ENCODE results near the gene EPHA3.

Gene EPHA3

DNA sequence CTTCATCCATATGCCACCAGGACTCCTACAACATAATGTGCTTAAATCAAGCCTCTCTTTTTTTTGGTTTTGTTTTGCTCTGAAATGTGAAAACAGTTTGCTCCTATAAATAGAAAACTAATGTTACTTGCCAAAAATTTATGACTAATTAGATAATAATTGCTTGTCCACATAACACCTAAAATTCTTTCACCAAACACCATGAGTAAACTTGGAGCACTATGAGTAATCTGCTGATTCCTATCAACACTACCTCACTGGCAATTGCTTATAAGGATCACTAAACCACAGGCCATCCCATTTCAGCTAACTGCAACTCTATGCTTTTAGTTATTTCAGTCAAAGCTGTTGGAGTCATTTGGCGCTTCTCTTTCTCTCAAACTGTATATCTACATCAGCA lies 252.7 kb downstream of the EPHA3 start:
- no peak for DNase-seq (ENCODE audit: low read depth in 1 of 2, low spot score in 1 of 2)

DNA sequence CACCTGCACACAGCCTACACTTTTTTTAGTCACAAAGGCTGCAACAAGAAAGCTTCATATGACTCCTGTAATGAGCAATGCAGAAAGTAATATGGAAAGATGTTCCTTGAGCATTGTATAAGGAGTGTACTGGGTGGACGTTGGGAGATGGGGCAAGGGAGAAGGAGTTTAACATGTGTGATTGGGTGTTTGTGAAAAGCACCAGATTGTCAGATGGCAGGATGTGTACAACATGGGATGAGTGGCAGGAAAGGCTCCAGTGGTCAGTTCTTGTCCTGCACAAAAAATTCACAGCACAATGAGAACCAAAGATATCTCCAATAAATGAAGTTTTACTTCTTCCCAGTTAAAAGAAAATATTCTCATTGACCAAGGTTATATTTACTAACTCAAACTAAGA lies 255.1 kb downstream of the EPHA3 start:
- DNase-seq (ENCODE audit: low read depth in 1 of 2, low spot score in 1 of 2) = no peak

DNA sequence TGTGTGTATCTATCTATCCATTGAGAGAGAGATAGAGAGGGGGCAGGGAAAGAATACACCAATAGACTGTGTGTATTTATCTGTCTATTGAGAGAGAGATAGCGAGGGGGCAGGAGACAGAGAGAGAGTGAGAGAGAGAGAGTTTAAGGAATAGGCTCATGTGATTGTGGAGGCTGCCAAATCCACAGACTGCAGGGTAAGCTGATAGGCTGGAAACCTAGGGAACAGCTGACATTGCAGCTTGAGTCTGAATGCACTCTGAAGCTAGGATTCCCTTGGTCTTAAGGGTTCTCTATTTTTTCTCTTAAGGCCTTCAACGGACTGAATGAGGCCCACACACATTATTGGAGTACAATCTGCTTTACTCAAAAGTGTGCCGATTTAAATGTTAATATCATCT lies 255.8 kb downstream of the EPHA3 start:
- no peak for DNase-seq (ENCODE audit: low read depth in 1 of 2, low spot score in 1 of 2)

DNA sequence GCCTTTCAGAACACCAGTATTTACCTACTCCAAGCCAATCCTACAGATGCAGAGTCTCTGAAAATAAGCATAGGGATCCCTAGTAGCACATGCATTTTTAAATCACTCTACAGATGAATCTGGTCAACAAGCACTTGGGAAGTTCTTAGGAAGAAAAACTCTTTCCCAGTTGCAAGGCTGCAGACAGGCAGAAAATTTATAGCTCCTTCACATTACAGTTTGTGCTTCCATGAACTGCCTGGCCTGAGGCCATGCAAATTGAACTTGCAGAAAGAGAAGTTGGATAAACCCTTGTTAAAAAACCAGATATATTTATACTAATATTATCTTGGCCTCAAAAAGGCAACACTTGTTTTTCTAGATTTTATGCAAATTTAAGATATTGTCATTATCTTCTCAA lies 256.9 kb downstream of the EPHA3 start:
- no peak for DNase-seq (ENCODE audit: low read depth in 1 of 2, low spot score in 1 of 2)

DNA sequence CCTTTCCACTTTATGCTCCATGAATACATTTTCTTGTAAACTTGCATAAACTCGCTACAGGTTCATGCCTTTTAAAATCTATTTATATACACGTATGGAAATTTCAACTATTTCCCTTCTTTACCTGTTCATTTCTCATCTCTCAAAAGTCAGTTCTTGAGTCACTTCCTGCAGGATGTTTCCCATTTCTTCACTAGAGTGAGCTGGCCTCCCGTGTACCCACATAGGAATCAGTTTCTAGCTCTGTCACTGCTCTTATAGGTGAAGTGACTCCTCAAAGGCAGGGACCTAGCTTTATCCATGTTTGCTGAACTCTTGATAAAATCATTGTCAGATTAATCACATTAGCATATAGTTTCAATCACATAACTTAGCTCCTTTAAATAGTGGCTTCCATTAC lies 259.7 kb downstream of the EPHA3 start:
- no peak for DNase-seq (ENCODE audit: low read depth in 1 of 2, low spot score in 1 of 2)

DNA sequence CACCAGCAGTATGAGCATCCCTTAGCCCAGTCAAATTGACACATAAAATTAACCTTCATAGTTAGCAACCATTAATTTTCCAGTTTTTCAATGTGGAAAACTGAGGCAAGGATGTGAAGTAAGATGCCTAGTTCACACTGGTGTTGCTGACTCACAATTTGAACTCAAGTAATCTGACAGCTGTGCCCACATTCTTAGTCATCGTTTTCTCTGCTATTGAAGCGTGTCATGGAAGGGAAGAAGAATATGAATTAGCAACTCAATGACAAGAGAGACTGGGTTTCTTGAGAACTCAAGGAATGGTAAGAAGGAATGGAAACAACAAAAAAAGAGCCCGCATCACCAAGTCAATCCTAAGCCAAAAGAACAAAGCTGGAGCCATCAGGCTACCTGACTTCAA lies 261.4 kb downstream of the EPHA3 start:
- no peak for DNase-seq (ENCODE audit: low read depth in 1 of 2, low spot score in 1 of 2)

DNA sequence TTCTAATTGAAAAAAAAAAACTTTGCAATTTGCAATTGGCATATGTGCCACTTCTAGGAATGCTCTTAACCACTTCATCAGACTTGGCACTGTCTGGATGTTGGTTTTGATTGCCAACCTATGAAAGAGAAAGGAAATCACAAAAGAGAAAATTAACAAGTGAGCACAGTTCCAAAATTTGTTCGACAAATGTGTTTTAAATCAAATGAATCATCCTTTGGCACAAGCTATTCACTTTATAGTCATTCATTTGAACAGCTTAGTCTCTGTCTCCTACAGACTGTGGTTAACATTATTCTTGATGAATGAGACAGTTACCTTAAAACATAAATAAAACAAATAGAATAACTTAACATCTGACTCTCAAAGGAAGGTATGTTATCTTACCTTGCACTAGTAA lies 265.0 kb downstream of the EPHA3 start:
- DNase-seq (ENCODE audit: low read depth in 1 of 2, low spot score in 1 of 2) = no peak

DNA sequence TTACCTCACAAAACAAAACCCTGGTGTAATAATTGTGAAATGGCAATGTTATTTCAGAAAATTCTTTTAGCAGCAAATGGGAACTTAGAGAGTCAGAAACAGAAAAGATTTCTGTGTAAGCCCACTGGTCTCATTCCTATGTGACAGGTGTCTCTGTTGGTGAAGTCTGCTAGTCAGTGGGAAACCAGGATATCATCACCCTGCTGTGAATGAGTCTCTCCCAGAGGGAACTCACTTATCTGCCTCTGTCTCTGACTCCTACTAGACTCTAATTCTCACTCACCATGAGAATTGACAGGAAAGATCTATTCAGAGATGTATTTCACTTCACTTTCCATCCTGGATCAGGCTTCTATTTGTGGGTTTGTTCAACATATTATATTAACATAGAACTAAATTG lies 266.0 kb downstream of the EPHA3 start:
- DNase-seq (ENCODE audit: low read depth in 1 of 2, low spot score in 1 of 2) = no peak

DNA sequence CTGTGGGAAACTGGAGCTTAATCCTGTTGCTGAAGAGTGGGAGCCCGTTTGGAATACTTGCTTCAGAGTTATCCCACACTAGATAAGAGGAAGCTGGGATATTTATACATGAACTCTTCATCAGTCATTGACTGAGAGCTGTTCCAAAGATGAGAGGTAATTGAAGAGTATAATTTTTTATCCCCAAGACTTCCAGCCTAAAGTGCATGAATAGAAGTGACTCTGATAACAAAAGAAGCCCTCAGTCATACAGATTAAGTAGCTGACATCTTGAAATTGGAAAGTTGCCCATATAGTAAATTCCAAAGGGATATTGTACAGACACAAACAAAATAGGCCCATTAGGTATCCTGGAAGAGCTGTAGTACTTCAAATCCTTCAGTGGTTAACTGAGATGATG lies 268.0 kb downstream of the EPHA3 start:
- DNase-seq (ENCODE audit: low read depth in 1 of 2, low spot score in 1 of 2) = no peak

DNA sequence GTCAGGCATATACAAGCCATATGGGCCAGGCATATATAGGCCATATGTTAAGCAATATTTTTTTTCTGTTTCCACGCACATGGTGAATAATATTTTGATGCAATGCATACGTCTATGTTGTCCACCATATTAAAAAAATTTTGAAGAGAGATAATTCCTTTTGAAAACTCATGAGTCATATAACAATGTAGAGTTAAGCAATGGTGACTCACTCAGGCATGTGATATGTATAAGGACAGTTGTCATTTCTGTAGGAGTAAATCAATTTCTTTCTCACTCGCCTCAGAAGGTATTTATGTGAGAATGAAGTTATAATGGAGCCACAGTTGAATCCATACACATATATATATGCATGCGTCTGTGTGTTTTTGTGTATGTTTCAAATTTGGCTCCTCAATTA lies 272.6 kb downstream of the EPHA3 start:
- DNase-seq (ENCODE audit: low read depth in 1 of 2, low spot score in 1 of 2) = no peak

DNA sequence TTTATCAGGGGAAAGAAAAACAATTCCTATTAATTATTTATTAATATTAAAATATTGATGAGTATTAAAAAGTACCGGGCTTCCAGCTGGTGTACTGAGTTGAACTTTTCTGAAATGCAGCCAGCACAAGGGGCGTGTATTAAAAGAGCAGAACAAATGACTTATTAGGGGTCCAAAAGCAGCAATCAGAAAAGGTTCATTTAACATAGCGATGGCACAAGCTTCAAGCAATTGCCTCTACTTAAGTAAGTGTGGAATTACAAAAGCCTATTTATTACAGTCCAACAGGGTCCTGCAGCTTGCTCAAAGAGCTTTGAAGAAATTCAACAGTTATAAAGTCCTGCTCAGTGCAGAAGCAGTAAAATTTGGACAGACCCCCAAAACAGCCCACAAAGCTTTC lies 285.6 kb downstream of the EPHA3 start:
- no peak for DNase-seq (ENCODE audit: low read depth in 1 of 2, low spot score in 1 of 2)

DNA sequence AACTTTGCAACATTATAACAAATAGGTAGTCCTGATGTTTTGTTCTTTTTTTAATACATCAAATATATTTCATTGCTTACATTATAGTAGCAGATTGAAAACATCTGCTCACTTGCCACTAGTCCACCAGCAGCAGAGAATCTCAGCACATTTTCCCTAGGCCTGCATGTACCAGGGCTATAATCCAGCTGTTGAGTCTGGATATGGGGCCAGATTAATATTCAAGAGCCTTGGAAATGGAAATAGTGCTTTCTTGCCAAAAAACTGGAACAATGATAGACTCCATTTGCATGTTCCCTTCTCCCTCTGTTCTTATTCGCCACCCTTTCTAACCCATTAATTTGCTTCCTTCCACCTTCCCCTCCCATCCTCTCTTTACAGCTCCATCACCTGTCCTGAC lies 288.0 kb downstream of the EPHA3 start:
- no peak for DNase-seq (ENCODE audit: low read depth in 1 of 2, low spot score in 1 of 2)

DNA sequence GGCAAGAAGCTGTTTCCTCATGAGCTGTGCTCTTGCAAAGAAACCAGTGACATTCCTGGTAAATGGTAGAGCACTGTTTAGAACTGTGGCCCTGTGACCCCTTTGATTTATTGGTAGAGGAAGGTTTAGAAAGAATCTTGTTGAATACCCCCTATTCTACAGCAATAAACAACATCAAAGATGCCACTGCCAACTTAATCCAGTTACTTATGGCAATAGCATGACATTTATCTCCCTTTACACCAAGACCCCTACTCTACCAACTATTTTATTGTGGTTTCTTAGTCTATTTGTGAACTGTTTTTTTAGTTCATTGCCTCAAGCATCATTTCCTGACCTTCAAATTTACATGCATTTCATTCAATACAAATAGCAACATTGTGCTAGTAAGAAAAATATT lies 288.6 kb downstream of the EPHA3 start:
- DNase-seq (ENCODE audit: low read depth in 1 of 2, low spot score in 1 of 2) = no peak

DNA sequence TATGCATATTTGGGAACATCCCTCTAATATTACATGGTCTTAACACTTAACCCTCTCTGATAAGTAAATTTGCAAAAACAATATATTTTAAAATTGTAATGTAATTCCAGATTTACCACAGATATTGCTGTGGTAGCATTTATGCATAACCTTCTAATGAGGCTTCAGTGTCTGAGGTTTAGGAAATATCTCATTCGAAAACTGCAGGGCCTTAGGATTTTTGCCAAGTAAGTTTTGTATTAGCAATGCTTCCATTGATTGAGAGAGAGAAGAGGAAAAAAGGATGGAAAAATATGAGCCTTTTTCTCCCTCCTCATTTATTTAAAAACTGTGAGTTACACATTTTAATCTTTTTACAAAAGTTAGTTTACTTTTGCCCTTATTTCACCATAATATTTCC lies 294.6 kb downstream of the EPHA3 start:
- DNase-seq (ENCODE audit: low read depth in 1 of 2, low spot score in 1 of 2) = no peak

DNA sequence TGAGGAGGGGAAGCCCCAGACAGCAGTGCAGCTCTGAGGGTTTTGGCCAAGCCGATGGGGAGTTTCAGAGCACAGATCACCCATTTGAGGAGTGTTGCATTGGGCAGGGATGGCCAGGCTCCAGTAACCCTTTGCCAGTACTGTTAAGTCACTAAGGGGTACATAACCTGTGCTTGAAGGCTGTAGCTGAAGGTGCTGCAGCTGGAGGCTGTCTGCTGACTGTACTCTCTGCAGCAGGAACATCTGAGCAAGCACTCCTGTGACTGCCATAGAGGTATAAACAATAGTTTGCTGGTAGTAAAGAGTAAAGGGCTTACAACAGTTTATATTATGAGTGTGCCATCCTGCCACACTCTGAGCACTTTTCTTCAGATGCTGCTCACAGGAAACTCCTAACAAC lies 297.8 kb downstream of the EPHA3 start:
- no peak for DNase-seq (ENCODE audit: low read depth in 1 of 2, low spot score in 1 of 2)

DNA sequence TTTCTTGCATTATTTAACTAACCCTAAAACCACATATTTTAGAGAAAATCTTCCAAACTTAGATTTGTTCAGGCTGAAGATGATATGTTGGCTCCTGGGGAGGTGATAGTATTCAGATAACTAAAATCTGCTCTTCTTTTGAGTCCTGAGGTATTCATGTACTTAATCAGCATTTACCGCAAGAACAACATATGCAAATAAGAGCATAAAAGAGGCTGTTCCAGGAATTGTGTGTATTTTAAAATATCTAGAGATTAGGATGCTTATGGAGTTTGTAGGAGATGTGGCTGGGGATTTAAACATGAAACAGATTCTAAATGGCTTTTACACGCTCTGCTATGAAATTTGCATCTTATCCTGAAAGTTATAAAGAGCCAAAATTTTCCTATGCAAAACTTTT lies 298.2 kb downstream of the EPHA3 start:
- DNase-seq (ENCODE audit: low read depth in 1 of 2, low spot score in 1 of 2) = no peak

DNA sequence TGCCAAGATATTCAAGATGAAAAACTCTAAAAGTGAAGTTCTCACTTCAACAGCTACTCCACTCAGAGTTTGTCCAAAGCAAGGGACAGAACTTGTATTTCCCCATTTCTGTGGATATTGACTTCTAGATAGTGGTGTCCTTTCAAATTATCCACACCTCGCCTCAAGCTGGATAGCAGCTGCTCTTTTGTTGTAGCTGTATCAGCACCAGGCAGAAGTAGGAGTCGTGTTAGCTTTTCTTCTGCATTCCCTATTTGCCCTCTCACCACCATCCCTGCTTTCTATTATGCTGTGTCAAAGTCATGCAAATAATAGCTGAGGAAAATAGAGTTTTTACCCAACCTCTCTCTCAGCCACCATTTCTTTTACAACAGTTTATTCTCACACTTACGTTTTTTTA lies 303.8 kb downstream of the EPHA3 start:
- no peak for DNase-seq (ENCODE audit: low read depth in 1 of 2, low spot score in 1 of 2)

DNA sequence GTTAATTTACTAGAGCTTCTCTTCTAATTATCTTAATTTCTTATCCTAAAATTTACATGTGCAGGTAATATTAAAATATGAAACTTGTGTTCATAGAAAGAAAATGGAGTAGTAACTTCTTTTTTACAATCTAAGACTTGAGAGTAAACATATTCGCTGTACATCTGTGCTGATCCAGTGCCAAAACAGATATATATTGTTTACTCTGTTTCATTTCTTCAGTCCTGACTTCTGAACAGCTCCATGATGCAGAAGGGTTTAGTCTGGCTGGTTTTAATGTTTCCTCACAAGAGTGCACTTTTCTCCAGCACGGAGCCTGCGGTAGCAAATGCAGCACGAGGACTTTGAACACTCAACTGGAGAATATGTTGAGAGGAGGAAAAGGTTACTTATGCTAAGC lies 306.8 kb downstream of the EPHA3 start:
- no peak for DNase-seq (ENCODE audit: low read depth in 1 of 2, low spot score in 1 of 2)

DNA sequence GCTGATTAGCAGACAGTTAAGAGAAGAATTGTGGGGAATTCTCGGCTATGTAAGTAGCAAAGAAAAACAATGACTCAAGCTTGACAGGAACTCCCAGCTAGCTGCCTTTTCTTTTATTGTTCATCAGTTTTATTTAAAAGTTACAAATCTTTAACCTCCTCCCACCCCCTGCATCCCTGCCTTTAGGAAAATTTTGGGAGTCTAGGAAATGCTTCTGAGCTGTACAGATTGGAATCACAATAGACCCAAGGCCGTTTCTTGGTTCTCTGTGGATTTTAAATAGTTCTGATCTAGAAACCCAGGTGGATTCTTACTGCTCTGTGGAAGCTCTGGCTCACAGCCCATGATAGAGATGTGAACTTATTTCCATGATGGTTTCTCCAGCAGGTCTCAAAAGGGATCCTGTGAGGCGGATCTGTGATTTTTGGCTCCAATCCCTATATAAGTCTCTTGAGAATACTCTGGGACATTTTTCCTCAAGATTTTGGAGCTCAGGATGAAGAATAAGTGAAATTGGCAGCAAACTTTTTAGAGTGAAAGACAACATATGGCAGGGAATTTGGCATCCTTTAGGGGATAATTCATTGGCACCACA lies 312.3 kb downstream of the EPHA3 start:
- DNase-seq (ENCODE audit: low read depth in 1 of 2, low spot score in 1 of 2) = no peak

DNA sequence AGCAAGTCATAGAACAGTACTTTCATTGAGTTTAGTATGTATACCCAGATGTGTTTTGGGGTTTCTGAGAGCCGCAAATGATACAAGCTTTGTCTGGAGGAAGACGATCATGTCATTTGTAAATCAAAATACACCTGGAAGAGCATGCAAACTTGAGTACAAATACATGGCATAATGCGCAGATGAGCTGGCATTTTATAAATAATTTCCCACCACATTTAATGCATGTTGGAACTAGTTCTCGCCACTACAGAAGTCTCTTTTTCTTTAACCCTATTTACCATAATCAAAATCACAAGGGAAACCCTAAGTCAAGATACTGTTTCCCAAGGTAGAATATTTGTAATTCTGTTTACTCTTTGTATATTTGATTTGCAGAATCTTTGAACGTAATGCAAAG lies 318.6 kb downstream of the EPHA3 start:
- no peak for DNase-seq (ENCODE audit: low read depth in 1 of 2, low spot score in 1 of 2)

DNA sequence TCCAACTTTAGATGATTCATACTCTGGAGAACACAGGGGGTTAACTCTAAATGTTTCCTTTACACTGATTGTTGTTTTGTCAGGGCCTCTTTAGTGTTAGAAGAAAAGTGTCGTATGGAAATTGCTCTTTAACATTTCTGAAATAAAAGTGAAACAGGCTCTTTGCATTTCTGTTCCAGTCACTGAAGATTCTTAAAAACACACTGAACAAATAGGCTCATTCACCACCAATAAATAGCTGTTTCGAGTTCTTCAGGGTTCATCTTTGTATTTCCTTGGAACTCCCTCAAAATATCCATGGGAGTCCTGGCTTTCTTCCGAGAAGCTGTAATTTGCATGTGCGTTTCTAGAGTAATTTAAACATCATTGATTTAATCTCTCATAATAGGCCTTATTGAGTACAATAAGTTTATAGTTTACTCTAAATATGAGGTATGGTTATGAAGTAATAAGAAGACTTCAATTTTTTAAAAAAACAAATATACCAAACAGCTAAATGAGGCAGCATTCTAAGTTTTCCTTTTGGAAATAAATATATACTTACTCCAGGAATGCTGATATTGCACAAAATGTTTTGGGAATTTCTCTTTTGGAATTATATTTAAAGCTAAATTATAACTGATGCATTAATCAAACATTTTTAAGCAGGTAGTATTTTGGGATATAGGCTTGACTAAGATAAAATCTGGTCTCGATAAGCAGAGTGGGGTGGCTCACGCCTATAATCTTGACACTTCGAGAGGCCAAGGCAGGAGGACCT lies 327.4 kb downstream of the EPHA3 start:
- no peak for DNase-seq (ENCODE audit: low read depth in 1 of 2, low spot score in 1 of 2)

DNA sequence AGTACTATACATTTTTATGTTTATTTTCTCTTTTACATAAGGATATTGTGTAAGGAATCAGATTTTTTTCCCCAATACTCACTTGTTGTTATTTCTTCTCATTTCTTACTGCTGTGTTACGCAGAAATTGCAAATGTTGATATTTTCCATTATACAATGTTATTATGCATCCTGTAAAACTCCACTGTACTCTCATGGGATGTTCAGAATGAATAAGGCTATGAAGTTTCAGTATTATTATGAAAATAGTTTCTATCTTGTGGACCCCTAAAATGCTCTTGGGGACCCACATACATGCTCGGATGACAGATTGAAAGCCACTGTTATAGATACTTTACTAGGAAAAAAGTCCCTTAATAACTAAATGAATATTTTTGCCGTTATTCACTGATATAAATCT lies 329.4 kb downstream of the EPHA3 start:
- no peak for DNase-seq (ENCODE audit: low read depth in 1 of 2, low spot score in 1 of 2)

DNA sequence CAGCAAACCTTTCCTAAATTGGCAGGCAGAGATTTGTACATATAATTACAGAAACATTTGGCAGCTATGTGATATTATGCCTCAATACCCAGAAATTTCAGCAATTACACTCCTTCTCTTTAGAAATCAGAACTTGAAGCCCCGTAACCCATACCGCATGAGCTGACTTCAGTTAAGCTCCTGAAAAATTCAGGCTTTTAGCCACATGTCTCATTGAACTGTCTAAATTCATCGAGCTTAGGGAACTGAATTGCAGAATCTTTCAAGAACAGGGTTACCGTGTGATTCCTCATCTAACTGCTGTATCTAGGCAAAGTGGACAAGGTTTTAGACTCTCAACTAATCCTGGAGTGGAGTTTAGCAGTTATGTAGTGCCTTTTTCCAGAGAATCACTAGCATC lies 333.0 kb downstream of the EPHA3 start:
- no peak for DNase-seq (ENCODE audit: low read depth in 1 of 2, low spot score in 1 of 2)
